Stimulated activated CD8-positive, alpha-beta memory T cell treated with anti-CD3 and anti-CD28 coated beads, Interleukin-12 subunit alpha, Interleukin-12 subunit beta, amount 100 ng/mL, for 1 hour (primary cell): ENCODE measurements around the gene PDE4B.

ENCODE experiments used
- DNase-seq: peaks from one replicate; pipeline ENCODE4 v3.0.0-alpha.2; 2020; ENCODE audit warnings: low read depth

Gene PDE4B

DNA sequence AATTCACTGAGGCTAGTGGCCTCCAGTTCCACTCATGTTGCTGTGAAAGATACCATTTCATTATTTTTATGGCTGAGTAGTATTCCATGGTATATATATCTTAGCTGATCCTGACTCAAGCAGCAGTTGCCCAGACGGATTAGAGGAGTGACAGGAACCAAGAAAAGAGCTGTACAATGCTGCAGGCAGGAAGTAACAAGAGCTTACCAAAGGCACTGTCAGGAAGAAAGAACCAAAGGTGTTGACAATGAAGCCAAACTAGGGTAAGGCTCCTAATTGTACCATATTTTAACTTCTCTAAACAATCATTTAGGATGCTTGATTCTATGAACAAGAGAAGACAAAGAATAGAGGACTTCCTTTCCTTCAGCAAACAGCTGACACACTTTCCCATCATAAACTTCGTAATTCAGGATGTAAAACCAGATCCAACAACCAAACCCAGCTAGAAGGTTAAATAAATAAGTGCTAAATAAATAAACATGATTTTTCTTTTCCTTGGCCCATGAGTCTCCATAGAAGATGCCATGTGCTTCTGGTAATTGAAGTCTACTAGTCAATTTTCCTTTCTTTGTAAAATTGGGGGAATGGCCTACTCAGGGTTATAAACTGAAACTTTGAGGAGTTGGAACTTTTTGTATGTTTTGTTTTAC lies 493.0 kb downstream of the PDE4B start:
- DNase-seq = no peak

DNA sequence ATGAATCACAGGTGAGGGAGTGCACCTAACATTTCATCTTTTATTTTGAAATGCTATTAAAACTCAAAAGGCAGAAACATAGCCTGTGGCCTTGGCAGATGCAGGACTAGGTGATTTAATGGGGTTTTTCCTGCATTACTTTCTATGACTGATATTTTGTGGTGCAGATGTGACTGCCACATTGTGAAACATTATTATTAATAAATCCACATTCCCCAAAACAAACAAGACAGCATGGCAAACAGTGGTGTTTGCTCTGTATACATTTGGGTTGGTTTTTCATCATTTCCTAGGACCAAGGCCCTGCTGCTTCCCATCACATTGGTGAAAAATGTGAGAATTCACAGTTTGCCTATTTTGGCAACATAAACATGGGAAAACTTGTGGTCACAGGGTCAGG lies 493.6 kb downstream of the PDE4B start:
- no peak for DNase-seq

DNA sequence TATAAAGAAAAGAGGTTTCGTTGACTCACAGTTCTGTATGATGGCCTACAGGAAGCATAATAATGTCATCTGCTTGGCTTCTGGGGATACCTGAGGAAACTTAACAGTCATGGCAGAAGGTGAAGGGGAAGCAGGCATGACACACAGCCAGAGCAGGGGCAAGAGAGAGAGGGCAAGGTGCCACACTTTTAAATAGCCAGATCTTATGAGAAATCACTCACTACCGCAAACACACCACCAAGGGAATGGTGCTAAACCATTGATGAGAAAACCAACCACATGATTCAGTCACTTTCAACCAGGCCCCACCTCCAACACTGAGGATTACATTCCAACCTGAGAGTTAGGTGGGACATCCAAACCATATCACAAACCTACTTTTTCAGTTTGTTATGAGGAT lies 495.4 kb downstream of the PDE4B start:
- no peak for DNase-seq

DNA sequence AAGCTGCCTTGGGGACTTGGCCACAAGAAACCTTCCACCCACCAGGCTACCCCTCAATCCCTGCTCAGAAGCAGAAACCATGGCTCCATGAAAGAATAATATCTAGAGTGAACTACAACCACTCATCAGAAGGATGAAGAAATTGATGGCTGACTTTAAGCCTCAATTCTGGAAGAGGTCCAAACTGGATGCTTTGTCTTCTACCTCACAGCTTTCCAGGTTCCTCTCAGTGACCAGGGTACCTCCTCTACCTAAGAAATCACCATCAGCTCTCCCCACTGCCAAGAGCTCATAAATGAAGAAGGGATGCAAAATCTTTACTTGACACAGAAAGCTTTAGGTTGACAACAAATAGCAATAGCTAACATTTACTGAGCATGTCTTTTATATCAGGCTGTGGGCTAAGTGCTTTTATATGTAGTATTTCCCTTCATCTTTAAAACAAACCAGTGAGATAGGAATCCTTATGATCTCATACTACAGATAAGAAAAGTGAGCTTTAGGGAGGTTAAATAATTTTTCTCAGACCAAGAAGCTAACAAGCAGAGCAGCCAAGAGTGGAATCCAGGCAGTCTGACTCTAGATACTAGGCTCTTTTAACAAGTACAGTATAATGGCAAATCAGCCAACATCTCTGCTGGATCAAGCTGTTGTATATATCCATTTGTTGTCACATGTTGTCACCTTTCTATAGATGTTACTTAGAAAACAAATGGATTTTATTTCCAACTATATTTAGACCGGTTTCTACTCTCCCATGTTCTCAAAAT lies 498.3 kb downstream of the PDE4B start:
- DNase-seq = no peak

DNA sequence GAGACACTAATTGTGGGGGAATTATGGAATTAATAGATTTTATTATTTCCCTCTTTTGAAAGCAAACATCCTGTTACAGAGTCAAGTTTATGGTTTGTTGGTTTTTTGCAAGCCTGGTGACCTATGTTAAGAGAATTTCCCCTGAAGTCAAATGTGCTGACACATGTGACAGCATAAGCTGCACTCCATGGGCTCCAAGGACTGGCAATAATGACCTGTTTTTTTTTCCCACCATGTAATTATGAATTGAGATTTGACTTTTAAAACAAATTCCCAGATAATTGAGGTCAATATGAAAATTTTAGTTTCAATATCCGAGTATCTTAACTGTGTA lies 498.8 kb downstream of the PDE4B start:
- no peak for DNase-seq

DNA sequence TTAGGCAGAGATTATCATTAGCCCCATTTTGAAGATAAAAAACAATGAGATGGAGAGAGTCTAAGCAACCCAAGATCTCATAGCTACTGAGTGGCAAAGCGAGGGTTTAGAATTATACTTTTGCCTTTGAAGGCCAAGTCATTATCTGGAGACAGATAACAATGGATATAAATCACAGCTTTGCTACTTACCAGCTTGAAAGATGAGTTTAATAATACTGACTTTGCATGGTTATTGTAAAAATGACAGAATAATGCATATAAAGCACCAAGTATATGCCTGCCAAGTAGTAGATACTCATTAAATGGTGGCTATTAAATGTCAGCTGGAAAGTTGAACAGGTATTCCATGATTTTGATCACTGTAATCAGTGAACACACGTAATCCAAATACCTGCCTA lies 499.6 kb downstream of the PDE4B start:
- no peak for DNase-seq

DNA sequence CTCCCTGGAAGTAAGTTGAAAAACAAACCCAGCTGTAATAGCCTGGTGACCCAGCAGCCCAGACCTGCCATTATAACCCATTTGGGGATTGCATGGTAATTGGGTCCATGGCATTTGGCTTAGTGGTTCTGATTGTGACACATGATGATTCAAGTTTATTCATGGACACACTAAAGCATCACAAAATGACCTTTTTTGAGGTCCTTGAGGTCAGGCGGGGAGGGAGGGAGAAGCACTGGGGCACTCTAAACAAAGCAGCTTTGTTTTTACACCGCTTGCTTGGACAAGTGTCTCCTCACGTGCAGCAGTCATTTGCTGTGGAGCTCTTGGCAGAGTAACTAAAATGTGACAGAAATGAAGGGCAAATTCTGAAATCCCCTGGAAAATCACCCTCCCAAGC lies 500.2 kb downstream of the PDE4B start:
- no peak for DNase-seq

DNA sequence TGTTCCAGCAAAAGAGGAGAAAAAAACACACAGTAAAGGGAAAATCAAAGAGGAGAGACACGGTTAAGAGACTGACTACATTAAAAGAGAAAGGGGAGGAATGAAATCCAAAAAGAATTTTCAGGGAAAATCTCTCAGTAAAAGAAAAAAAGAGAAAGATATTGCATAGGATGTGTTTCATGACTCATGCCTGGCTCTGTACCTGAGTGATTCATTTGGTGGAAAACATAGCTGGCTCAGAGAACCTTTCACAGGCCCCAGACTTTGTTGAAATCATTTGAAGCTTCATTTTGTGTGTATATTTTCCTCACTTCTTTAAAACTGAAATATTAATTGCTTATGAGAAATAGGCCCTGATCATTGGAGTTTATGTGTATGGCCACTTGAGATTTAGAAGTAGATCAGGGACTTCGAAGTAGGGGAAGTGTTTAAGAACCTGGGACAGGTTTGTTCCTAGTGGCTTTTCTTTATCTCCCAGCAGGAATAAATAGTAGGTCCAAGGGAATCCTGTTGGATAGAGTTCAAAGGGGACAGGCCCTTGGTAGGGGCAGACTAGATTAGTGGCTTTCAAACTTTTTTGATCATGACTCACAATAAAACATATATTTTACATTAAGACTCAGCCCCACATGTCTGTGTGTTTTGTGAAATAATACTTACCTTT lies 502.1 kb downstream of the PDE4B start:
- no peak for DNase-seq

DNA sequence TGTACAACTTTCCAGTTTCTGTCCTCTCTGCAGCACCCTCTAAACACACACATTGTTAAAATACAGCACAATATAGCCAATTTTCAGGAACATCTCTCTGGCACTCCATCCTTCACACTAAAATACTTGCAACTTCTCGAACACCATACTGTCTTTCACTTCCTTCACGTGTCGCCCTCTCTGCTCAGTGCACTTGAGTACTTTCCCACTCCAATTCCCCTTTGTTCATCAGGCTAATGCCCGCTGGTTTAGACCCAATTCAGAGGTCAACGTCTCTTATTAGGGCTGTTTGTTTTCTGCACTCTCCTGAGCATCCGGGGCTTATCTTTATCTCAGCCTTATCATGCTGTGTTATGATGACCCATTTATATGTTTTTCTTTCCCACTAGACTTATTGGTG lies 503.1 kb downstream of the PDE4B start:
- no peak for DNase-seq

DNA sequence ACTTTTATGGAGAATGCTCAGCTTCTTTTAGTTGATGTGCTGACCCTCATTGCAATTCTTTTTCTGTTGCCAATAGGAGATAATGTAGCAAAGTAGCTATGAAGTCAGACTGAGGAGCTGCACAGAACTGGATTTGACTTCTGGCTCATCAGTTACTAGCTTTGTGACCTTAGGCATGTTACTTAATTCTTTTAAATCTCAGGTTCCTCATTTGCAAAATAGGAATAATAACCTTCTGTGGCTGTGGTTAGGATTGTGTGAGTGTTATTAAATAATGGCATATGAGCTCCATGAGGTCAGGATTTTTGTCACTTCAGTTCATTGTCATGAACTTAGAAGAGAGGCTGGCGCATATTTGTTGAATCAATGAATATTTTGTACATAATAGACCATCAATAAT lies 503.7 kb downstream of the PDE4B start:
- no peak for DNase-seq

DNA sequence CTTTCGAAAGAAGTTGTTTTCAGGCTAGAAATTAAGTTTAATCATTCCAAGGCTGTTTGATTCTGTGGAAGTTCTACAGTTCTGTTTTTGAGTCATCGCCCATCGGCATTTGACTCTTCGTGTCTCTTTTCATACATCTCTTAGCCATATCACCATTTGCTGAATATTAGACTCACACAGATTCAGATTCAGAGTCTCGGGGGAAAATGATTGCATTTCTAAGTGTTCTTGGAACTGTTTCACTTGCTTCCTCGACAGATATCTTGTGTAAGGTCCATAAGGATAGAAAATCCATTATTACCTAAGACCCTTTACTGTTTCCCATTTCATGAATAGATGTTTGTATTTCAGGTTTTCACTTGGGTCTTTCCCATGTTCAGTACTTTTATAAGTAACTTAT lies 504.3 kb downstream of the PDE4B start:
- DNase-seq = no peak

DNA sequence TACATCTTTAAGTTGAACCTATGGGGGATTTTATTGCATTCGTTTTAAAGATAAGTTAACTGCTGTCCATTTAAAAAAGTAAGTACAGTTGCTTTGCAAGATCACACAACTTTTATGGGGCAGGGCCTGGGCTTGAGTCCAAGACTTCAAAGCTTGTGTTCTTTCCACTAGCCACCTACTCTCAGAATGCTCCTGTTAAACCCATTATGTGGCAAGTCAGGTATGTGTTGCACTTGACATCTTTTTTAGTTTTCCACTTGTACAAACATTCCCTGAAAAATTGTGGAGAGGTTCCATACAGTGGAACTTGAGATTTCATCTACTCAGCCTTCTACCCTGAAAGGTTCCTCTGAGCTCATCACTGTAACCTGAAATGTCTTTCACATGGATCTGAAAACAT lies 505.8 kb downstream of the PDE4B start:
- DNase-seq = no peak

DNA sequence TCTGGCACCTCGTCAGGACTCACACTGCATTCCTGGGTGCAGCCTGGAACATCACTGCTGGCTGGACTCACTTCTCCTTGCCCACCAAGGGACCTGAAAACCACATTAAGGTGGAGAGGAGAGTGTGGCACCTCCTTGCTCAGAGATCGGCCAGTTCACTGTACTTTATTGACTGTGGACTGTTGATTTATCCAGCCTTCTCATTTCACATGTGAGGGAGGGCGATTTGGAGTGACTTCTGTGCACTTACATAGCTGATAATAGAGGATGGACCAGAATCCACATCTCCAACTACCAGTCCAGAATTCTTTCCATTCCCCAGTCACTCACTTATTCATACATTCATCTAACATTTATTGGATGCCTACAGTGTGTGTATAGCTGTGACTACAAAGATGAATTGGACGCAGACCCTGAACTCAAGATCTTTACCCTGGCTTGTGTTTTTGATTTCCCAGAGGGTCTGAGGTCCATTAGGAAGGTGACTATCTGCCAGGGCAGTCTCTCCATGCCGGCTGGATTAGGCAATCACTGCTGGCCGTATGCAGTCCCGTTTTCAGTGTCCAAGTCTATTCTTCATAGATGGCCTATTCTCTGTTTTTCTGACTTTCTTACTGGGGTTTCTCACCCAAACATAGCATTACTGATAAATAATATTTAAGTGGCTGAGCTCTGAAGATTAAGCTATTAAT lies 507.7 kb downstream of the PDE4B start:
- DNase-seq = no peak

DNA sequence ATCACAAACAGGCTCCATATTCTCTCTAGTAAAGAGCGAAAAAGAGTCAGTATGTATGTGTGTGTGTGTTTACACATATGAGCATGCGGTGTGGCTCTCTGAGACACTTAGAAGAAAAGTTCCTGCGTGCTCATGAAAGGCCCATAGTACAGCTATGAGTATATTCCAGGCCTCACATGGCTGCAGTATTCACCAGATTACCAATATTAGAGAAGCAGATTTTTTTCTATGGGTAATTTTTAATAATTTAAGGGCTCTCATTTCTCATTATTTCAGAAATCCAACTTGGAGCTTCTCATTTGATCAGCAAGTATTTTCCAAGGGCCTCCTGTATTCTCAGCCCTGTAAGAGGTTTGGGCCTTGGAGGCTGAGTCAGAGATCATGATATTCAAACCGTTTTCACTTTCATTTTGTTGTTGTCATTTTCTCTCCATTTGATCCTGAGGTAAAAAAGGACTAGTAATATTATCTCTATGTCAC lies 508.3 kb downstream of the PDE4B start:
- no peak for DNase-seq

DNA sequence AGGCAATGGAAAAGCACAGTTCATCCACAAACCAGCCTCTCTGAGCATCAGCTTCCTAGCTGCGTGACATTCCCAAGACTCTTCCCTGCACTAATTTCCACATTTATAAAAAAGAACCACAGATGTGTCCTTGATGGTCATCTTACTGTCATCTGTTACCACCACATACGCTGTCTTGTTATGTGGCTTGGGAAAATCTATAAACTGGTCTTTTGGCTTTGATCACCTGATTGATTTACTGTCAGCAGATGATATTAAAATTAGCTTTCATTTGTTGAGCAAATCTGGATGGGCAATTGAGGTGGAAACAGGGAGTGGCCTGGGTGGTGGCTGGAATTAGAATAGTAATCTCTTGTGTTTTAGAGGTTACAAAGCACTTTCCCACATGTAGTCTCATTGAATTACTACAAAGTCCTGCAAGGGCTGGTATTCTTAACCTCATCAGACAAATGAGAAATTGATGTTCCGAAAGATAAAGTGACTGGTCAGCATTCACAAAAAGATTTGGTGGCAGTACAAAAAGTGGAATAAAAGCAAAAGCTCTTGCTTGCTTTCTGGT lies 509.6 kb downstream of the PDE4B start:
- no peak for DNase-seq

DNA sequence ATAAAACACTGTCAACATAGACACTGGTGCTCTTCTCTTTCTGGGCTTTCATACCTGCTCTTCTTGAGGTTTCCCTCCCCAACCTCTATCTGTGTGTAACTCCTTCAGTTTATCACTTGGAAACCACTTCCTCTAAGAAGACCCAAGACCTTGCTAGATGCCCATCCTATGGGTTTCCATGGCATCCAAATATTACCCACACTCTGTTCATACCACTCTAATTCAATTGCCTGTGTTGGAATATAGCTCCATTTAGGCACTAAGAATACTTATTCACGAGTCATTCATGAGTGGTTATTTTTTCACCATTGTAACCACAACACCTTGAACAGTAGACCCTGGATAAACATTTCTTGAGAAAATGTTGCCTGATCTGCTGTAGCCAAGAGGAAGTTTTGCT lies 510.1 kb downstream of the PDE4B start:
- DNase-seq = no peak

DNA sequence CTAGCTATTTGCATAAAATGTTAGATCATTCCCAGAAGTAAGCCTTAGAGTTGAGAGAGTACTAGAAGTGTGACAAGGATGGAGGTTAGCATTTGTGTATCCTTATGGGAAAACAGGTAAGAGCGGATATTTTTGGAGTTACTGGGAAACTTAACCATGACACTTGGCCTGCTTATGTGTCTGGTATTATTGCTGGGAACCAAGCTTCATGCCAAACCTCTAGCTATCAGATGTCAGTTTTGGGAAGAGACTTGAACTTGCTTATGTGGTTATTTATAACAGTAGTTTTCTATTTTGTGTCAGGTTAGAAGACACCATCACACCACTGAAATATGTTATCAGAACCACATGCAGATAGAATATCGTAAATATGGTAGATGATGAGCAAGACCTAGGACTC lies 511.0 kb downstream of the PDE4B start:
- no peak for DNase-seq

DNA sequence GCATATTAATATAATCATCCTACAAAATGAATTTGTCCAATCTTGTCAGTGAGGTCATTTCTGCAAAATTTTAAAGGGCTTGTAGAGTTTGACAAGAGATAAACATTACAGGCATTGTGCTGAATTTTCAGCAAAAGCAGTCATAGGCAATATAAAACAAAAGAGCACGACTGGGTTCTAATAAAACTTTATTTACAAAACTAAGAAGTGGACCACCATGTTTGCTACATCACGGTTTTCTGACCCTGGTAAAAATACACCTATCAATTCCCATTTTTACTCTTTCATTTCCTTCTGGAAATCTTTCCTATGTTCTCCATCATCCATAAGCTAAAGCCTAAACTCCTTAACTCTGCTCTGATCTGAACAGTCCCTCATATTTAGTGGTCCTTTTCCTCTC lies 511.4 kb downstream of the PDE4B start:
- DNase-seq = no peak

DNA sequence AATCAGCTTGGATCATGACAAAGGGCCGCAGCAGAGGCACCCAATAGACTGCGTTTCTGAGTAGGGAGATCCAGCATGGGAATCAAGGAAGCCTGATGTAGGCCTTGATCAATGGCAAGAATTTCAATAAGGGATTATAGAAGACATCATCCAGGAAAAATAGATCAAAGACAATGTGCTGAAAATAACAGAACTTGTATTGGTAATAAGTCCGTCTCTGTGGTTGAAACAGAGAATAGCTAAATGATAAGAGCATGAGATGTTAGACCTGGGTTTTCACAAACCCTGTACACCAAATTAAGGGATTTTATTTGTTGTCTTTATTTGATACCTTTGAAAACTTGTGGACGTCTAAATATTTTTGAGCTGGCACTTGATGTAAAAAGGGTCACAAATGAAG lies 513.2 kb downstream of the PDE4B start:
- DNase-seq = no peak

DNA sequence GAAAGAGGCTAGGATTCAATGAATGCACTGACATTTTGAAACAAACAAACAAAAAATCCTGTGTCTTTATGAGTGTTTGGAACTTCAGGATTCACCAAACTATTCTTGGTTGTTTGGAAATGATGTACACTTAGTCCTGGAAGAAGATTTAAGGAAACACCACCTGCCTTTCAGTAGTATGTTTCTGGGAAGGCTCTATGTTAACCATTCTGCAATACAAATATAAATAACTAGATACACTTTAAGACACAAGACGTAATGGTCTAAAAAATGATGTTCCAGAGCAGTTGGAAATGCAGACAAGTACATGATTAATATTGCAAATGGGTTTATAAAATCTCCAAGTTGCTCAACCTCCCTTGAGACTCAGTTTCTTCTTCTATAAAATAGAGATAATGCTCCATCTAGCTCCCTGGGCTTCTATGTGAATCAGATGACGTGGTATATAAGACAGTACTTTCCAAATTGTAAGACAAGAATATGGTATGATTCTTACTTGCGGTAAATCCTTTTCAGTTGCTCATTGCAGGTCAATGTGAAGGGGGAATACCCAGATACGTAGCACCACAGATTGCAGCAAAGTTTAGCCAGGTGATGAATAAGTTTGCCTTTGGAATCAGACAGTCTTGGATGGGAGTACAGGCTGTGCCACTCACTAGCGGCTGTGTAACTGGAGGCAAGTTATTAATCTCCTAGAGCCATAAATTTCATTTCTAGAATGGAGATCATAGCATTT lies 516.5 kb downstream of the PDE4B start:
- no peak for DNase-seq

DNA sequence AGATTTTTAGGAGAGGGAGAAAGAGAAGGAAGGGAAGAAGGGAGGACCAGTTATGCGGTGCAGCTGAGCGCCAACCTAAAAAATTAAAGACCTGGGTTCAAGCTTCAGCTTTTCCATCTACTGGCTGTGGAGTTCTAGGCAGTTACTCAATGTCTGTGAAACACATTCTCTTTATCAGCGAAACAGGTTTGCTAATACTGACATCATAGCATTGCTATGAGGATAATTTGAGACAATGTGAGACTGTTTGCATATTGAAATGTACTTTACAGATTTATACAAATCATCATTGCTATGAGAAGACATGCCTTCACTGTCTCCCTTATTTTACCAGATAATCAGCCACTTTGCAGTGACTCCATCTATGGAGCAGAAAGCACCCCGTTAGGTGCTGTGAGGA lies 518.4 kb downstream of the PDE4B start:
- no peak for DNase-seq

DNA sequence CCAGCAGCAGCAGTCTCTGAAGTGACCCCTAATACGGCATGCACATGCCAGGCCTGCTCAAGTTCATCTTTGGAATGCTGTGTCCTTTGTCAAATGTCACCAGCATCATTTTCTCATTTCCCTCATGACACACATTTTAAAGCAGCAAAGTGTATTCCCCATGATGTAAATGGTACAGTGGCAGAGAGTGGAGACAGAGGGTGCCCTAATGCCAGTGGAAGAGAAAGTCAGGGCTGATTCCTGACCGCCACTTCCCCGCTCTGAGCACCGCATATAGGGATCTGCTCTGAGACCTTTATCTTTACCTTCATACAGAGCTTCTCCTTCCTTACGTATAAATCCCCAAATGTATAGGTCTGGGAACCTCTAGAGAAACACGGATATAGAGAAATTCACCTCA lies 518.9 kb downstream of the PDE4B start:
- no peak for DNase-seq
